DND-41 (cell line): Measurements from ENCODE around the gene RASGRF2.

Source experiments
- ATAC-seq: fragments of 200-7000 bp; cut with Tn5 transposase; 3 replicates; pipeline ENCODE4 v1.9.1; 2021; ENCODE audit warnings: low read depth; ENCODE audit not compliant: insufficient read depth
- DNase-seq: peaks from one replicate; pipeline ENCODE4 v3.0.0-alpha.2; 2020
- H2AFZ ChIP-seq: 2 replicates; pipeline ENCODE4 v1.6.0; 2012; ENCODE audit warnings: low read depth, low read length
- H3K27ac ChIP-seq: 2 replicates; pipeline ENCODE4 v1.5.1; 2012; ENCODE audit warnings: low read length, inconsistent platforms
- H3K27me3 ChIP-seq: fragments of 200-600 bp; sonication (generic); 2 replicates; pipeline ENCODE4 v1.6.0; 2012; ENCODE audit warnings: low read length, mild to moderate bottlenecking, inconsistent platforms; ENCODE audit not compliant: insufficient read depth, poor library complexity
- H3K36me3 ChIP-seq: 2 replicates; pipeline ENCODE4 v1.5.1; 2012; ENCODE audit warnings: low read length, inconsistent platforms; ENCODE audit not compliant: insufficient read depth
- H3K4me1 ChIP-seq: 2 replicates; pipeline ENCODE4 v1.5.1; 2012; ENCODE audit warnings: mild to moderate bottlenecking, low read length; ENCODE audit not compliant: insufficient read depth
- H3K4me2 ChIP-seq: 2 replicates; pipeline ENCODE4 v1.6.0; 2012; ENCODE audit warnings: mild to moderate bottlenecking, moderate library complexity, low read length, inconsistent platforms; ENCODE audit not compliant: insufficient read depth
- H3K4me3 ChIP-seq, 2 experiments: fragments of 200-600 bp in 1 of 2; shearing (Covaris generic) in 1 of 2; 2 replicates each; pipeline ENCODE4 v1.5.1; 2012 to 2016; ENCODE audit warnings: inconsistent platforms in 2 of 2, low read length in 2 of 2, mild to moderate bottlenecking in 2 of 2, low read depth in 1 of 2, moderate library complexity in 1 of 2
- H3K79me2 ChIP-seq: 2 replicates; pipeline ENCODE4 v1.6.0; 2012; ENCODE audit warnings: low read length, inconsistent platforms; ENCODE audit not compliant: insufficient read depth
- H3K9ac ChIP-seq: 2 replicates; pipeline ENCODE4 v1.6.0; 2012; ENCODE audit warnings: low read depth, mild to moderate bottlenecking, inconsistent platforms, low read length, moderate library complexity
- H3K9me3 ChIP-seq: 2 replicates; pipeline ENCODE4 v1.5.1; 2012; ENCODE audit warnings: low read length, moderate library complexity, mild to moderate bottlenecking, inconsistent platforms; ENCODE audit not compliant: insufficient read depth, severe bottlenecking
- H4K20me1 ChIP-seq: 2 replicates; pipeline ENCODE4 v1.6.0; 2012; ENCODE audit warnings: low read length; ENCODE audit not compliant: insufficient read depth
- CTCF ChIP-seq: IDR thresholded peaks from 2 replicates; pipeline ENCODE4 v1.5.1; 2012; ENCODE audit warnings: borderline replicate concordance, low read length, moderate library complexity, mild to moderate bottlenecking; ENCODE audit not compliant: poor library complexity, severe bottlenecking; ENCODE audit errors: extremely low read depth
- EZH2 ChIP-seq: IDR thresholded peaks from 3 replicates; pipeline ENCODE4 v1.6.1; 2012; ENCODE audit warnings: borderline replicate concordance, low read depth, mild to moderate bottlenecking, moderate library complexity, low read length, inconsistent platforms; ENCODE audit not compliant: severe bottlenecking

The RASGRF2 gene

GRCh38 chr5:81070571-81071255 is 110.5 kb downstream of the RASGRF2 start:
- no peaks in the 10 kb centered on the region for H3K79me2 ChIP-seq
- H3K4me3 ChIP-seq = no peak overlapping the region
- H4K20me1 ChIP-seq = no peaks in the 10 kb centered on the region
- no peak for DNase-seq
- no peak for ATAC-seq
- H3K4me2 ChIP-seq = no peak overlapping the region
- H3K4me1 ChIP-seq = no peaks in the 10 kb centered on the region
- no peak overlapping the region for H2AFZ ChIP-seq
- H3K36me3 ChIP-seq = no peaks in the 10 kb centered on the region
- no peak overlapping the region for H3K27ac ChIP-seq
- TF ChIP-seq CTCF (no peak), EZH2 (no peak)
- H3K9me3 ChIP-seq = peaks cover 2% of the 10 kb centered on the region
- H3K9ac ChIP-seq = no peak overlapping the region
- H3K27me3 ChIP-seq = no peaks in the 10 kb centered on the region

GRCh38 chr5:81075041-81075440 is 114.9 kb downstream of the RASGRF2 start:
- no peak overlapping the region for H3K9ac ChIP-seq
- no peak for TF ChIP-seq EZH2
- TF ChIP-seq CTCF = no peak
- DNase-seq (no peak), ATAC-seq (no peak)
- peaks cover 10% of the 10 kb centered on the region for H3K9me3 ChIP-seq
- H3K27ac ChIP-seq = no peak overlapping the region
- no peaks in the 10 kb centered on the region for H3K27me3 ChIP-seq
- H4K20me1 ChIP-seq = no peaks in the 10 kb centered on the region
- H3K4me3 ChIP-seq = no peak overlapping the region
- no peaks in the 10 kb centered on the region for H3K79me2 ChIP-seq
- no peaks in the 10 kb centered on the region for H3K4me1 ChIP-seq
- no peaks in the 10 kb centered on the region for H3K36me3 ChIP-seq
- H3K4me2 ChIP-seq = no peak overlapping the region
- no peak overlapping the region for H2AFZ ChIP-seq

- no peaks in the 10 kb centered on the region for H3K36me3 ChIP-seq
- no peak overlapping the region for H2AFZ ChIP-seq
- H3K9ac ChIP-seq = no peak overlapping the region
- TF ChIP-seq CTCF (no peak), EZH2 (no peak)
- no peak overlapping the region for H3K4me2 ChIP-seq
- ATAC-seq (no peak), DNase-seq (no peak)
- no peak overlapping the region for H3K4me3 ChIP-seq
- peaks cover 10% of the 10 kb centered on the region for H3K9me3 ChIP-seq
- no peak overlapping the region for H3K27ac ChIP-seq
- no peaks in the 10 kb centered on the region for H4K20me1 ChIP-seq
- no peaks in the 10 kb centered on the region for H3K79me2 ChIP-seq
- no peaks in the 10 kb centered on the region for H3K4me1 ChIP-seq
- H3K27me3 ChIP-seq = no peaks in the 10 kb centered on the region
Observed at GRCh38 chr5:81077105-81077504, 116.9 kb downstream of the RASGRF2 start.
